ENCODE results near the gene CAPZB. TPM values are rescaled to one million over a fixed set of nuclear protein-coding genes. Genes with fewer than 3 reads are reported as not detected.

The CAPZB gene
- total RNA-seq, 1 experiment from 2014 or later: 348 TPM

GRCh38 chr1:19397217-19397945 lies 88.0 kb downstream of the CAPZB start:
- Histone ChIP-seq H3K23ac (ENCODE audit: insufficient read length, low read depth, low read length) (no peak overlapping the region), H3K56ac (ENCODE audit: insufficient read length, low read depth, low read length) (no peak overlapping the region), H3K27me3 (ENCODE audit: insufficient read depth, low read length) (no peaks in the 10 kb centered on the region), H3K18ac (ENCODE audit: insufficient read length, low read depth, low read length) (no peak overlapping the region), H4K8ac (replicated peaks; ENCODE audit: insufficient read length, low read depth, low read length) (no peak overlapping the region), H3K79me1 (ENCODE audit: insufficient read depth, low read depth, low read length, poor library complexity, severe bottlenecking) (no peaks in the 10 kb centered on the region), H2BK20ac (ENCODE audit: low read depth, low read length, poor library complexity, severe bottlenecking) (no peak overlapping the region), H2BK15ac (ENCODE audit: low read depth, low read length) (no peak overlapping the region), H4K91ac (ENCODE audit: insufficient read length, low read depth, low read length) (no peak overlapping the region), H4K20me1 (ENCODE audit: control insufficient read depth, insufficient read depth, insufficient read length) (peaks cover 3% of the 10 kb centered on the region), H3K23me2 (ENCODE audit: insufficient read length, low read depth, low read length, poor library complexity, severe bottlenecking) (no peaks in the 10 kb centered on the region), H3K9me3 (ENCODE audit: control insufficient read depth, low read depth, low read length) (no peaks in the 10 kb centered on the region), H3T11ph (ENCODE audit: low read length) (no peak overlapping the region), H3K4me1 (ENCODE audit: insufficient read depth, low read length) (peaks cover under 1% of the 10 kb centered on the region; the same call in 1 of the 2 replicates), H2AFZ (ENCODE audit: low read length) (no peak overlapping the region), H3K4ac (ENCODE audit: low read depth, low read length) (no peak overlapping the region), H4K5ac (ENCODE audit: insufficient read length, low read depth, low read length) (no peak overlapping the region), H2BK120ac (ENCODE audit: low read depth, low read length, poor library complexity, severe bottlenecking) (no peak overlapping the region), H3K4me2 (ENCODE audit: insufficient read depth, insufficient read length, low read length) (no peak overlapping the region), H2BK12ac (ENCODE audit: insufficient read length, low read depth, low read length) (no peak overlapping the region), H3K79me2 (ENCODE audit: insufficient read depth, low read length) (peaks cover 2% of the 10 kb centered on the region; the same call in 1 of the 2 replicates), H2BK5ac (ENCODE audit: insufficient read length, low read length) (no peak overlapping the region), H3K14ac (ENCODE audit: insufficient read depth, low read length) (no peak overlapping the region), H2AK5ac (ENCODE audit: insufficient read length, low read length) (no peak overlapping the region), H3K9ac (ENCODE audit: extremely low read depth, insufficient read length, low read length) (no peak overlapping the region), H3K27ac (ENCODE audit: insufficient read length, low read depth, low read length) (no peak overlapping the region)
- Mint-ChIP-seq H3K4me3 (no peak overlapping the region), H3K9me3 (no peaks in the 10 kb centered on the region), H3K27ac (peak overlapping the region; percentile 37 to 75 (median 42); a peak in 3 of 7 replicates), H3K36me3 (ENCODE audit: insufficient read depth in 1 of 3, low read depth in 3 of 3) (peaks cover 5 to 12% (median 11%) of the 10 kb centered on the region in 3 experiments; a peak in 6 of 7 replicates), H3K27me3 (ENCODE audit: low read depth) (no peaks in the 10 kb centered on the region), H3K4me1 (peaks cover 52 to 67% of the 10 kb centered on the region in 2 experiments)
- DNase-seq: no peak
- TF ChIP-seq CTCF (conservative IDR thresholded peaks at IDR 0.05): no peak
- WGBS (ENCODE audit: extremely low coverage, insufficient read length, low lambda C conversion rate): no CpG with 5 or more reads among the region's 13 CpGs

Data from H9 (cell line).